Osteoblast (primary cell): ENCODE results near the gene STK35. TPM values are rescaled to one million over a fixed set of nuclear protein-coding genes. Genes with fewer than 3 reads are reported as not detected.
"Not testable (repeated sequence)": the region's sequence is repeated elsewhere in the genome, so short reads cannot be mapped to it uniquely, and the experiment has no call there.

ENCODE experiments used
- DNase-seq: peaks from one replicate; pipeline ENCODE4 v3.0.0; 2011; ENCODE audit warnings: low spot score, mixed read lengths; ENCODE audit not compliant: insufficient read length; ENCODE audit errors: missing footprints
- H2AFZ ChIP-seq: 2 replicates; pipeline ENCODE4 v1.6.0; 2011; ENCODE audit warnings: mild to moderate bottlenecking, low read length
- H3K27ac ChIP-seq: 2 replicates; pipeline ENCODE4 v1.5.1; 2011; ENCODE audit warnings: mild to moderate bottlenecking, low read depth, low read length, moderate library complexity
- H3K27me3 ChIP-seq: 2 replicates; pipeline ENCODE4 v1.6.0; 2012; ENCODE audit warnings: mild to moderate bottlenecking, control low read depth, inconsistent platforms, low read length, moderate library complexity; ENCODE audit not compliant: insufficient read depth
- H3K36me3 ChIP-seq: 2 replicates; pipeline ENCODE4 v1.5.1; 2011; ENCODE audit warnings: mild to moderate bottlenecking, low read length, control low read depth, moderate library complexity; ENCODE audit not compliant: insufficient read depth
- H3K4me1 ChIP-seq: 2 replicates; pipeline ENCODE4 v1.5.1; 2011; ENCODE audit warnings: mild to moderate bottlenecking, low read length, control low read depth, moderate library complexity; ENCODE audit not compliant: insufficient read depth
- H3K4me2 ChIP-seq: 2 replicates; pipeline ENCODE4 v1.6.0; 2011; ENCODE audit warnings: mild to moderate bottlenecking, low read length; ENCODE audit not compliant: insufficient read depth
- H3K4me3 ChIP-seq: fragments of 200-600 bp; sonication (generic); 3 replicates; pipeline ENCODE4 v1.5.1; 2012; ENCODE audit warnings: mild to moderate bottlenecking, low read length, inconsistent platforms; ENCODE audit not compliant: insufficient read depth
- H3K79me2 ChIP-seq: 2 replicates; pipeline ENCODE4 v1.6.0; 2012; ENCODE audit warnings: mild to moderate bottlenecking, low read length, control low read depth, inconsistent platforms; ENCODE audit not compliant: insufficient read depth
- H3K9me3 ChIP-seq: 2 replicates; pipeline ENCODE4 v1.5.1; 2011; ENCODE audit warnings: low read depth, low read length, control low read depth
- H4K20me1 ChIP-seq: 2 replicates; pipeline ENCODE4 v1.6.0; 2012; ENCODE audit warnings: mild to moderate bottlenecking, low read length, control low read depth; ENCODE audit not compliant: insufficient read depth
- total RNA-seq: library from RNA; depleted of rRNA; stranded (reverse); fragments of >200 nt; gene quantifications from 2 replicates; pipeline ENCODE4 v1.2.3, GENCODE V29; 2012
- TF ChIP-seq, protein P1 (sequence below): IDR thresholded peaks from 2 replicates; pipeline ENCODE4 v1.5.1; 2011; ENCODE audit warnings: mild to moderate bottlenecking, low read depth, low read length, moderate library complexity; ENCODE audit errors: extremely low read depth

The STK35 gene
- total RNA-seq, 1 donor = 21.4 TPM

DNA sequence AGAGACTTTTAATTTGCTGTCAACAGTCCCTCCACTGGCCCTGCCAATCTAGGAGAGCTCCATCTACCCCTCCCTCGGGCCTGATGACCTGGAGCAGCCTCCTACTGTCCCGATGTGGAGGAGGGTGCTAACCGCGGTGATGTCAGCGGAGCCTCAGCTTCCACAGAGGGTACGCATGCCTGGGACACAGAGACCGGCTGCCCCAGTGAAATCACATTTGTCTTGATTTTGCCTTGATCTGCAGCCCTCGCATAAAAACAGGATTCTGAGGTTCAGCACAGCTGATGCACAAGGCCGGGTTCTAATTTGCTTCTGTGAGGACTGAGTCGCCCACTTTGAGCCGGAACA, 77.6 kb downstream of the STK35 start:
- Histone ChIP-seq H3K9me3 (no peaks in the 10 kb centered on the region), H3K4me2 (no peak overlapping the region), H3K27me3 (peaks cover 22% of the 10 kb centered on the region), H2AFZ (no peak overlapping the region), H3K4me1 (no peaks in the 10 kb centered on the region), H4K20me1 (no peaks in the 10 kb centered on the region), H3K27ac (no peak overlapping the region), H3K79me2 (no peaks in the 10 kb centered on the region), H3K36me3 (no peaks in the 10 kb centered on the region), H3K4me3 (no peak overlapping the region)
- DNase-seq = no peak
- TF ChIP-seq, protein P1, sequence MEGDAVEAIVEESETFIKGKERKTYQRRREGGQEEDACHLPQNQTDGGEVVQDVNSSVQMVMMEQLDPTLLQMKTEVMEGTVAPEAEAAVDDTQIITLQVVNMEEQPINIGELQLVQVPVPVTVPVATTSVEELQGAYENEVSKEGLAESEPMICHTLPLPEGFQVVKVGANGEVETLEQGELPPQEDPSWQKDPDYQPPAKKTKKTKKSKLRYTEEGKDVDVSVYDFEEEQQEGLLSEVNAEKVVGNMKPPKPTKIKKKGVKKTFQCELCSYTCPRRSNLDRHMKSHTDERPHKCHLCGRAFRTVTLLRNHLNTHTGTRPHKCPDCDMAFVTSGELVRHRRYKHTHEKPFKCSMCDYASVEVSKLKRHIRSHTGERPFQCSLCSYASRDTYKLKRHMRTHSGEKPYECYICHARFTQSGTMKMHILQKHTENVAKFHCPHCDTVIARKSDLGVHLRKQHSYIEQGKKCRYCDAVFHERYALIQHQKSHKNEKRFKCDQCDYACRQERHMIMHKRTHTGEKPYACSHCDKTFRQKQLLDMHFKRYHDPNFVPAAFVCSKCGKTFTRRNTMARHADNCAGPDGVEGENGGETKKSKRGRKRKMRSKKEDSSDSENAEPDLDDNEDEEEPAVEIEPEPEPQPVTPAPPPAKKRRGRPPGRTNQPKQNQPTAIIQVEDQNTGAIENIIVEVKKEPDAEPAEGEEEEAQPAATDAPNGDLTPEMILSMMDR = no peak

DNA sequence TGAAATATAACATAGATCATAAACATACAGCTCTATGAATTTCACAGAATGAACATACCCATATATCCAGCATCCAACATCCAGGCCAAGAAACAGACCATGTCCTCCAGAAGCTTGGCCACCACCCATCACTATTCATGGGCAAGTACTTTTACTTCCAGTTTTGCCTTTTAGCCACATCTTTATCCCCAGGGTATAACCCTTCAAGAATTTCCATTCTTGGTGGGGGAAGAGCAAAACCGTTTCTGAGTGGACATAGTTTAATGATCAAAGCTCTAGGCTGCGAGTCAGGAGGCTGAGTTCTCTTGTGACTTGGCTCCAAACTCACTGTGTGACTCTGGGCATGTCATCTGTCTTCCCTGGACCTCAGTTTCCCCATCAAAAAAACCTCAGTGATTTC, 78.3 kb downstream of the STK35 start:
- H2AFZ ChIP-seq = no peak overlapping the region
- no peak overlapping the region for H3K4me2 ChIP-seq
- no peaks in the 10 kb centered on the region for H3K79me2 ChIP-seq
- TF ChIP-seq, protein P1 = no peak
- H3K4me3 ChIP-seq = no peak overlapping the region
- no peaks in the 10 kb centered on the region for H3K36me3 ChIP-seq
- H3K27me3 ChIP-seq = peaks cover 18% of the 10 kb centered on the region
- H3K4me1 ChIP-seq = no peaks in the 10 kb centered on the region
- DNase-seq = no peak
- no peaks in the 10 kb centered on the region for H4K20me1 ChIP-seq
- no peaks in the 10 kb centered on the region for H3K9me3 ChIP-seq
- no peak overlapping the region for H3K27ac ChIP-seq

DNA sequence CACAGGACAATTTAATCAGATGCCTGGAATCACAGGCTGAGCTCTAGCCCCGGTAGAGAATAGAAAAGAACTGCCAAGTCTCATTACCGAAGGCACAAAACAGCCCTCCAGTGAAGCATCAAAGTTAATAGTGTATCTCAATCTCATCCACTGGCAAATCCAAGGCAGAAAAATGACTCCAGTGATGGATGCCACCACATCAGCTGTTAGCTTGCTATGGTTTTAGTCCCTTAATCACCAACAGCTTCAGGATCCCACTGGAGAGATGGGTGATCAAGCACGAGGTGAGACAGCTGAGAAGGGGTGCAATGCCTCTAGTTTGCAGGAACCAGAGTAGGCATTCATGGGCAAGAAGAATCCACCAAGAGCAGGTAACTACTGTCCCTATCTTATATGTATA, 81.8 kb downstream of the STK35 start:
- H3K9me3 ChIP-seq = no peaks in the 10 kb centered on the region
- DNase-seq = no peak
- H3K79me2 ChIP-seq = no peaks in the 10 kb centered on the region
- no peak overlapping the region for H3K4me2 ChIP-seq
- H2AFZ ChIP-seq = no peak overlapping the region
- peaks cover 2% of the 10 kb centered on the region for H3K27me3 ChIP-seq
- no peak overlapping the region for H3K4me3 ChIP-seq
- no peak overlapping the region for H3K27ac ChIP-seq
- H3K4me1 ChIP-seq = no peaks in the 10 kb centered on the region
- TF ChIP-seq, protein P1 = no peak
- no peaks in the 10 kb centered on the region for H4K20me1 ChIP-seq
- no peaks in the 10 kb centered on the region for H3K36me3 ChIP-seq

DNA sequence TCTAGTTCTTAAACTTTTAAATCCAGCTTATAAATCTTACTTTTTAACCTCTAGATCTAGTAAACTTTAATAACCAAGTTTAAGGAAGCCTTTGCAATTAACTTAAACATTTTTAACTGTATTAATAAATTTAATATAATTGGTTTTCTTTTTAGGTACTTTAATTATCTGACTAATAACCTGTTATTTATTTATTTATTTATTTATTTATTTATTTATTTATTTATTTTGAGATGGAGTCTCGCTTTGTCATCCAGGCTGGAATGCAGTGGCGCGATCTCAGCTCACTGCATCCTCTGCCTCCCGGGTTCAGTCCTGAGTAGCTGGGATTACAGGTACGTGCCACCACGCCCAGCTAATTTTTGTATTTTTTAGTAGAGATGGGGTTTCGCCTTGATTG, 83.3 kb downstream of the STK35 start:
- H3K36me3 ChIP-seq, H3K79me2 ChIP-seq, H3K4me2 ChIP-seq, H2AFZ ChIP-seq, H3K4me3 ChIP-seq, H3K27me3 ChIP-seq, H4K20me1 ChIP-seq, H3K9me3 ChIP-seq, H3K27ac ChIP-seq, H3K4me1 ChIP-seq, DNase-seq: not testable (repeated sequence)

DNA sequence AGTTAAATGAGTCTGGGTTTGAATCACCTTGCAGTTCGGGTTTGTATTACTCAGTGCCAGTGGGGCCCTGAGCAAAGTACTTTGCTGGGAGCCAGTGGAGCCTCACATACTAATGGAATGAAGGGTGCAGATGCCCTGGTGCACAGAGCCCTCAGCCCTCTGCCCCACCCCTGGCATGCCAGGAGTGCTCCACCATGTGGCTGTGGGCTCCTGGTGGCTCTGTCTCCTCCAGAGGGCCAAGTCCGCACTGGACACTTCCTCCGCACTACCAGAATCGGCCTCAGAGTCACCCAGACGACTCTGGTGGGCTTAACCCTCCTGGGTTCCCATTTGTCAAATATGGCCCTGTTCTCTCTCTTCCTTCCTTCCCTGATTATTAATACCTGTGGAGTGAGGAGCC, 94.0 kb downstream of the STK35 start:
- TF ChIP-seq, protein P1 = no peak
- Histone ChIP-seq H4K20me1 (peaks cover 2% of the 10 kb centered on the region), H3K4me1 (no peaks in the 10 kb centered on the region), H3K4me2 (no peak overlapping the region), H3K27me3 (peaks cover 28% of the 10 kb centered on the region), H3K9me3 (no peaks in the 10 kb centered on the region), H3K4me3 (no peak overlapping the region), H3K27ac (no peak overlapping the region), H3K79me2 (no peaks in the 10 kb centered on the region), H2AFZ (no peak overlapping the region), H3K36me3 (no peaks in the 10 kb centered on the region)
- no peak for DNase-seq
